G401 (cell line): ENCODE data around the gene KRT79. TPM values are rescaled to one million over a fixed set of nuclear protein-coding genes. Genes with fewer than 3 reads are reported as not detected.
"Not testable (repeated sequence)": the region's sequence is repeated elsewhere in the genome, so short reads cannot be mapped to it uniquely, and the experiment has no call there.

Experiments
- DNase-seq: peaks from one replicate; pipeline ENCODE4 v3.0.0-alpha.2; 2015; ENCODE audit warnings: low spot score
- in situ Hi-C: cut with HindIII; loops from 2 replicates; pipeline ENCODE4 v1.10.0; 2016; ENCODE audit warnings: low sequenced_read_pairs, mixed read lengths
- total RNA-seq: library from RNA; depleted of rRNA; stranded (reverse); fragments of >200 nt; shearing (Covaris generic); gene quantifications from 2 replicates; pipeline ENCODE4 v1.2.3, GENCODE V29; 2014; rRNA removed

Gene KRT79
- not detected in 2 replicates for total RNA-seq

- in situ Hi-C loops = no loop called here
Observed at GRCh38 chr12:52833922-52834726, at the start of gene KRT79. TSS of gene KRT79 (minus strand) at chr12:52834311. CDS start at chr12:52834260, 51 bp downstream.

GRCh38 chr12:52880499-52880898 lies 46.4 kb upstream of the KRT79 start:
- in situ Hi-C loops, DNase-seq: not testable (repeated sequence)

More at GRCh38 chr12:52833922-52834726, at the start of gene KRT79:
- DNase-seq = no peak

- in situ Hi-C loops = no loop called here
- peak; percentile 90 for DNase-seq
Observed at GRCh38 chr12:52879394-52880351, 45.6 kb upstream of the KRT79 start.

GRCh38 chr12:52878507-52879393 lies 44.6 kb upstream of the KRT79 start:
- in situ Hi-C loops = no loop called here
- no peak for DNase-seq

GRCh38 chr12:52877242-52877641 lies 43.1 kb upstream of the KRT79 start:
- in situ Hi-C loops = no loop called here
- no peak for DNase-seq

GRCh38 chr12:52876372-52876771 lies 42.3 kb upstream of the KRT79 start:
- in situ Hi-C loops = no loop called here
- DNase-seq = no peak

- in situ Hi-C loops = no loop called here
- no peak for DNase-seq
Observed at GRCh38 chr12:52874573-52875435, 40.7 kb upstream of the KRT79 start.

- in situ Hi-C loops = no loop called here
- DNase-seq = no peak
Observed at GRCh38 chr12:52873832-52874572, 39.9 kb upstream of the KRT79 start.

- no peak for DNase-seq
- in situ Hi-C loops = no loop called here
Observed at GRCh38 chr12:52873513-52873831, 39.4 kb upstream of the KRT79 start.

GRCh38 chr12:52872644-52873389 lies 38.7 kb upstream of the KRT79 start:
- DNase-seq = no peak
- in situ Hi-C loops = no loop called here

GRCh38 chr12:52871291-52872039 lies 37.4 kb upstream of the KRT79 start:
- no peak for DNase-seq
- in situ Hi-C loops = no loop called here

- DNase-seq = no peak
- in situ Hi-C loops = no loop called here
Observed at GRCh38 chr12:52870361-52871290, 36.5 kb upstream of the KRT79 start.

GRCh38 chr12:52867642-52868041 lies 33.5 kb upstream of the KRT79 start:
- in situ Hi-C loops = no loop called here
- no peak for DNase-seq

- DNase-seq = no peak
- in situ Hi-C loops = no loop called here
Observed at GRCh38 chr12:52867152-52867551, 33.0 kb upstream of the KRT79 start.
